HG02840 (cell line): Measurements from ENCODE around the gene ACTL7B.
"Not testable (repeated sequence)": the region's sequence is repeated elsewhere in the genome, so short reads cannot be mapped to it uniquely, and the experiment has no call there.

Experiments
- ATAC-seq: cut with Tn5 transposase; IDR thresholded peaks from one replicate; pipeline ENCODE4 v1.9.1; 2021; ENCODE audit warnings: mild to moderate bottlenecking, moderate library complexity, moderate number of reproducible peaks; ENCODE audit not compliant: unreplicated experiment, low FRiP score

The ACTL7B gene

GRCh38 chr9:108855888-108856287, at the start of gene ACTL7B:
ACTL7B (minus strand) TSS chr9:108855986; CDS start chr9:108855930, 56 bp downstream.
- ATAC-seq = no peak

- no peak for ATAC-seq
Measured at GRCh38 chr9:108905494-108905893, 49.7 kb upstream of the ACTL7B start.

- no peak for ATAC-seq
Measured at GRCh38 chr9:108904161-108904560, 48.4 kb upstream of the ACTL7B start.

- ATAC-seq = no peak
Measured at GRCh38 chr9:108903420-108904103, 47.8 kb upstream of the ACTL7B start.

- no peak for ATAC-seq
Measured at GRCh38 chr9:108900176-108900575, 44.4 kb upstream of the ACTL7B start.

- not testable (repeated sequence) for ATAC-seq
Measured at GRCh38 chr9:108899023-108899695, 43.4 kb upstream of the ACTL7B start.

- no peak for ATAC-seq
Measured at GRCh38 chr9:108897324-108898096, 41.7 kb upstream of the ACTL7B start.

GRCh38 chr9:108894225-108894997, 38.6 kb upstream of the ACTL7B start:
- ATAC-seq = no peak

GRCh38 chr9:108889649-108890067, 33.9 kb upstream of the ACTL7B start:
- ATAC-seq = no peak

- ATAC-seq = not testable (repeated sequence)
Measured at GRCh38 chr9:108886594-108887271, 30.9 kb upstream of the ACTL7B start.

GRCh38 chr9:108885643-108886348, 30.0 kb upstream of the ACTL7B start:
- ATAC-seq = peak; percentile 95

GRCh38 chr9:108884701-108885100, 28.9 kb upstream of the ACTL7B start:
- no peak for ATAC-seq

- no peak for ATAC-seq
Measured at GRCh38 chr9:108883085-108883484, 27.3 kb upstream of the ACTL7B start.

- ATAC-seq = no peak
Measured at GRCh38 chr9:108882052-108882888, 26.5 kb upstream of the ACTL7B start.

- ATAC-seq = no peak
Measured at GRCh38 chr9:108880738-108881316, 25.0 kb upstream of the ACTL7B start.

- ATAC-seq = no peak
Measured at GRCh38 chr9:108877524-108877923, 21.7 kb upstream of the ACTL7B start.

GRCh38 chr9:108876425-108876824, 20.6 kb upstream of the ACTL7B start:
- ATAC-seq = no peak
